Lower leg skin (tissue), 3 donors: ENCODE data around the gene CKAP4.
A peak's percentile ranks its signal among the peaks of the same experiment; 100 is the strongest.

Experiments
- POLR2A ChIP-seq, 2 donors: fragments of 450-650 bp; IDR thresholded peaks; one replicate each; pipeline ENCODE4 v1.6.1; 2016 to 2017; ENCODE audit warnings: antibody characterized with exemption in 2 of 2, mild to moderate bottlenecking in 1 of 2, moderate library complexity in 1 of 2
- TF ChIP-seq, protein P1 (sequence below), 3 donors: fragments of 450-650 bp; IDR thresholded peaks; one replicate each; pipeline ENCODE4 v1.5.1; 2016; ENCODE audit warnings: antibody characterized with exemption in 3 of 3, mild to moderate bottlenecking in 3 of 3, moderate library complexity in 2 of 3

DNA sequence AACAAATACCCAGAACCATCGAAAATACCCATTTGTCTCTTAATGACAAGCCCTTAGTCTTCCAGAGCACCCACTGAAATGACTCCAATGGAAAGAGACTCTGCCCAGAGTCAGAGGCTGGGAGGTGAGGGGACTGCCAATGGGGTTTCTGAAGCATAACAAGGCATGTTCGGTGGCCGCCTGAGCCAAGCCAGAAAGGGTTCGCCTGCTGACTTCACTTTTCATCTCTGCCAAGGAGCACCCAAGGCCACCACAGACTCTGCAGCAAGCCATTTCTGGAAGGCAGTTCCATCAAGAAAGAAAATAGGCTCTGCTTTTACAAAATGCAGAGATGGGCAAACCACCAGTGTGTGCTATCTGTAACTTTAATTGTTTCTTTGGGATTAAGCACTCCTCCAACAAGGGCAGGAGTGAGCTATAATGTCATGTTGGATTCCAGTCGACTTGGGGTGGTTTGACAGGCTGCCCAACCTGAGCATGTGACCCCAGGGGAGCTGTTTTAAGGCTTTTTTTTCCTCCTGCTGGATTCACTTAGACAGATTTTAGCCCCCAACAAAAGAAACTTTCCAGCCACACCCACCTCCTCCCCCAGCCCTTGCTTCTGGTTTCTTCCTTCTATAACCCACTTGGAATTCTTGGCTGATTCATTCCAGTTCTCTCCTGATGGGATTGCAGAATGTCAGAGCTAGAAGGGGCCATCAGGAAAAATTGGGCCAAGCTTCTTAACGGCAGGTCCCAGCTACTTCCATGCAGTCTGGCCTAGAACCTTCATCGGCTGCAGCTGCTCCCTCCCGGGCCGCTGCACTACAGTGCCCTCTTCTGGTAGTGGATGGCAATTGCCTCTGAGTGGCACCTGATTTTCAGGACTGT is 24.1 kb downstream of the CKAP4 start:
- TF ChIP-seq, protein P1, sequence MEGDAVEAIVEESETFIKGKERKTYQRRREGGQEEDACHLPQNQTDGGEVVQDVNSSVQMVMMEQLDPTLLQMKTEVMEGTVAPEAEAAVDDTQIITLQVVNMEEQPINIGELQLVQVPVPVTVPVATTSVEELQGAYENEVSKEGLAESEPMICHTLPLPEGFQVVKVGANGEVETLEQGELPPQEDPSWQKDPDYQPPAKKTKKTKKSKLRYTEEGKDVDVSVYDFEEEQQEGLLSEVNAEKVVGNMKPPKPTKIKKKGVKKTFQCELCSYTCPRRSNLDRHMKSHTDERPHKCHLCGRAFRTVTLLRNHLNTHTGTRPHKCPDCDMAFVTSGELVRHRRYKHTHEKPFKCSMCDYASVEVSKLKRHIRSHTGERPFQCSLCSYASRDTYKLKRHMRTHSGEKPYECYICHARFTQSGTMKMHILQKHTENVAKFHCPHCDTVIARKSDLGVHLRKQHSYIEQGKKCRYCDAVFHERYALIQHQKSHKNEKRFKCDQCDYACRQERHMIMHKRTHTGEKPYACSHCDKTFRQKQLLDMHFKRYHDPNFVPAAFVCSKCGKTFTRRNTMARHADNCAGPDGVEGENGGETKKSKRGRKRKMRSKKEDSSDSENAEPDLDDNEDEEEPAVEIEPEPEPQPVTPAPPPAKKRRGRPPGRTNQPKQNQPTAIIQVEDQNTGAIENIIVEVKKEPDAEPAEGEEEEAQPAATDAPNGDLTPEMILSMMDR (IDR thresholded peaks at IDR 0.05), result peak in 1 of 3 donors; percentile 89
- no peak for TF ChIP-seq POLR2A (IDR thresholded peaks at IDR 0.05)
